GM12878 (cell line): ENCODE measurements around the gene SPTY2D1. TPM values are rescaled to one million over a fixed set of nuclear protein-coding genes. Genes with fewer than 3 reads are reported as not detected.

Experiments
- ATF3 ChIP-seq: IDR thresholded peaks from 2 replicates; pipeline ENCODE4 v1.6.1; 2011; ENCODE audit warnings: low read depth, mild to moderate bottlenecking, low read length, moderate library complexity, borderline replicate concordance; ENCODE audit errors: extremely low read depth
- CEBPZ ChIP-seq: fragments of 150-350 bp; IDR thresholded peaks from 2 replicates; pipeline ENCODE4 v1.6.1; 2016; ENCODE audit warnings: low read depth, low read length
- E2F4 ChIP-seq: IDR thresholded peaks from 2 replicates; pipeline ENCODE4 v1.6.1; 2012; ENCODE audit warnings: low read depth, low read length, improper control_type of control experiment
- ESRRA ChIP-seq: IDR thresholded peaks from 2 replicates; pipeline ENCODE4 v1.6.1; 2012; ENCODE audit warnings: mild to moderate bottlenecking, low read length, improper control_type of control experiment
- FOXK2 ChIP-seq: fragments of 450-650 bp; IDR thresholded peaks from 2 replicates; pipeline ENCODE4 v1.6.1; 2017; ENCODE audit warnings: mild to moderate bottlenecking, moderate library complexity
- HDGF ChIP-seq: fragments of 450-650 bp; IDR thresholded peaks from 2 replicates; pipeline ENCODE4 v1.6.1; 2016; ENCODE audit warnings: antibody characterized with exemption
- KLF5 ChIP-seq: fragments of 450-650 bp; IDR thresholded peaks from 2 replicates; pipeline ENCODE4 v1.6.1; 2014; ENCODE audit warnings: mild to moderate bottlenecking; ENCODE audit not compliant: partially characterized antibody
- MLLT1 ChIP-seq: fragments of 450-650 bp; IDR thresholded peaks from 2 replicates; pipeline ENCODE4 v1.6.1; 2016; ENCODE audit warnings: mild to moderate bottlenecking
- NBN ChIP-seq: fragments of 450-650 bp; IDR thresholded peaks from 2 replicates; pipeline ENCODE4 v1.6.1; 2016
- POU2F2 ChIP-seq: IDR thresholded peaks from 3 replicates; pipeline ENCODE4 v1.6.1; 2011; ENCODE audit warnings: low read depth, mild to moderate bottlenecking, low read length, borderline replicate concordance
- SKIL ChIP-seq: fragments of 450-650 bp; IDR thresholded peaks from 2 replicates; pipeline ENCODE4 v1.6.1; 2017; ENCODE audit warnings: mild to moderate bottlenecking, low read depth, inconsistent platforms; ENCODE audit not compliant: poor library complexity, severe bottlenecking
- SUZ12 ChIP-seq: fragments of 200-600 bp; sonication (generic); IDR thresholded peaks from one replicate; pipeline ENCODE4 v1.6.1; 2018; ENCODE audit warnings: antibody characterized with exemption, mild to moderate bottlenecking; ENCODE audit not compliant: unreplicated experiment
- TCF12 ChIP-seq: IDR thresholded peaks from 2 replicates; pipeline ENCODE4 v1.6.1; 2011; ENCODE audit warnings: low read depth, mild to moderate bottlenecking, low read length
- polyA plus RNA-seq, 11 experiments: library from polyadenylated mRNA; depleted of rRNA in 4 of 11; unstranded in 6 of 11; stranded (reverse) in 5 of 11; fragments of >200 nt; fragmentation: Nextera tagmentation in 4 of 11; fragmentation: Illumina TruSeq in 1 of 11; extraction: Ambion mirVana in 4 of 11; extraction: Trizol in 1 of 11; gene quantifications; 1 replicate in 1 of 11; 2 replicates in 10 of 11; pipeline versions ENCODE4 v1.2.1 to v1.2.3, GENCODE V29; 2011 to 2016; ENCODE audit warnings: inconsistent platforms in 2 of 11, missing spikeins in 2 of 11, low read depth in 1 of 11
- total RNA-seq, 4 experiments: library from RNA; depleted of rRNA in 3 of 4; stranded (reverse); fragments of >200 nt in 3 of 4; fragmentation: Illumina TruSeq in 1 of 4; extraction: Trizol in 1 of 4; gene quantifications; 2 replicates each; pipeline versions ENCODE4 v1.2.1 to v1.2.3, GENCODE V29; 2013 to 2021
- TF ChIP-seq, protein P1 (sequence below): fragments of 450-650 bp; IDR thresholded peaks from 2 replicates; pipeline ENCODE4 v1.6.1; 2017; ENCODE audit warnings: mild to moderate bottlenecking
- TF ChIP-seq, protein P2 (sequence below): IDR thresholded peaks from 2 replicates; pipeline ENCODE4 v1.6.1; 2012; ENCODE audit warnings: low read depth, low read length, improper control_type of control experiment
- TF ChIP-seq, protein P3 (sequence below): IDR thresholded peaks from 2 replicates; pipeline ENCODE4 v1.6.1; 2012; ENCODE audit warnings: low read length, inconsistent platforms

Gene SPTY2D1
- total and polyA plus RNA-seq, 10 of the 15 experiments (the other 5 are each of a cell fraction or from before 2014, with no cell fraction given) = 4.6 to 31.1 (median 15.5) TPM

DNA sequence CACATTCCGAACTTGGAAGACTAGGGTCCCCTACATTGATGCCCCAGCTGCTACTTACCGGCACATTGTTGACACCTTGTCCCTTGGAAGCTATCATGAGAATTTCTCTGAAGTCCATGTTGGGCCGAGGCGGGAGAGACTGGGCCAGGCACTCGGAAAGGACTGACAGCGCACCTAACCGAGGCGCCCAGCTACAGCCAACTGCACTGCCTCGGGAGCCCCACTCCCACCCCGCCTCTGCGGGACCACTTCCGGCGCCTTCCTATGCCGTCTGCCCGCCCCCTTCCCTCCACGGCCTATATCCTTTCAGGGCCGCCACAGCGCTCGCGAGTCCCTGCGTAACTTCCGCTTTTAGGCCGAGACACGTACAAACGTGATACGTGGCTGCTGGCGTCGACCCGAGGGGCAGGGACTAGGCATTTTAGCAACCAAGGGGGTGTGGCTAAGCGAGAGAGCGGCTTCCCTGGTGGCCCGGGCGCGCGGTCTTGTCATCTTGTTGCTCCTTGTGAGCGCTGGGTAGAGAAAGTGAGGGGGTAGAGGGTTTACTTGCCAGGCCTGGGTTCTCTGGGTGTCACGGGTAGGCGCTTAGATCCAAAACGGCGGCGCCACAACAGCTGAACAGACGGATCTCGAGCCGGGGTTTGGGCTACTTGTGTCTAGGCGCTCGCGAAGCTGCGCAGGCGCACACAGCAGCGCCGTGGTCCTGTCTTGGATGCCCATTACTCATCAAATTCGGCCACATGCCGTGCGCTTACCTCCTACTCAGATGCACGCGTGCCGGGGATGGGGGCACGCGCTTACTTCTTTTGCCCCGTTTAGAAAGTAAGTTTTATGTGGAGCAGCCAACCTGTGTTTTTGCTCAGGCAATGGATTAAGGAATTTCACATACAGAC, at the start of gene SPTY2D1 (continued):
- TF ChIP-seq, protein P1, sequence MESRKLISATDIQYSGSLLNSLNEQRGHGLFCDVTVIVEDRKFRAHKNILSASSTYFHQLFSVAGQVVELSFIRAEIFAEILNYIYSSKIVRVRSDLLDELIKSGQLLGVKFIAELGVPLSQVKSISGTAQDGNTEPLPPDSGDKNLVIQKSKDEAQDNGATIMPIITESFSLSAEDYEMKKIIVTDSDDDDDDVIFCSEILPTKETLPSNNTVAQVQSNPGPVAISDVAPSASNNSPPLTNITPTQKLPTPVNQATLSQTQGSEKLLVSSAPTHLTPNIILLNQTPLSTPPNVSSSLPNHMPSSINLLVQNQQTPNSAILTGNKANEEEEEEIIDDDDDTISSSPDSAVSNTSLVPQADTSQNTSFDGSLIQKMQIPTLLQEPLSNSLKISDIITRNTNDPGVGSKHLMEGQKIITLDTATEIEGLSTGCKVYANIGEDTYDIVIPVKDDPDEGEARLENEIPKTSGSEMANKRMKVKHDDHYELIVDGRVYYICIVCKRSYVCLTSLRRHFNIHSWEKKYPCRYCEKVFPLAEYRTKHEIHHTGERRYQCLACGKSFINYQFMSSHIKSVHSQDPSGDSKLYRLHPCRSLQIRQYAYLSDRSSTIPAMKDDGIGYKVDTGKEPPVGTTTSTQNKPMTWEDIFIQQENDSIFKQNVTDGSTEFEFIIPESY = no peak
- peak; percentile 56; the same call in 1 of the 2 replicates for TF ChIP-seq ATF3
- no peak for TF ChIP-seq SKIL
- no peak for TF ChIP-seq E2F4
- TF ChIP-seq SUZ12 = no peak
- peak; percentile 59; the same call in 1 of the 2 replicates for TF ChIP-seq TCF12
- TF ChIP-seq, protein P2, sequence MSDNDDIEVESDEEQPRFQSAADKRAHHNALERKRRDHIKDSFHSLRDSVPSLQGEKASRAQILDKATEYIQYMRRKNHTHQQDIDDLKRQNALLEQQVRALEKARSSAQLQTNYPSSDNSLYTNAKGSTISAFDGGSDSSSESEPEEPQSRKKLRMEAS = peak; percentile 34
- TF ChIP-seq HDGF = peak; percentile 96
- TF ChIP-seq ESRRA = no peak
- TF ChIP-seq NBN = peak; percentile 81; the same call in 1 of the 2 replicates
- peak; percentile 53 for TF ChIP-seq MLLT1
- no peak for TF ChIP-seq KLF5
- TF ChIP-seq CEBPZ = no peak
- no peak for TF ChIP-seq FOXK2
- TF ChIP-seq, protein P3, sequence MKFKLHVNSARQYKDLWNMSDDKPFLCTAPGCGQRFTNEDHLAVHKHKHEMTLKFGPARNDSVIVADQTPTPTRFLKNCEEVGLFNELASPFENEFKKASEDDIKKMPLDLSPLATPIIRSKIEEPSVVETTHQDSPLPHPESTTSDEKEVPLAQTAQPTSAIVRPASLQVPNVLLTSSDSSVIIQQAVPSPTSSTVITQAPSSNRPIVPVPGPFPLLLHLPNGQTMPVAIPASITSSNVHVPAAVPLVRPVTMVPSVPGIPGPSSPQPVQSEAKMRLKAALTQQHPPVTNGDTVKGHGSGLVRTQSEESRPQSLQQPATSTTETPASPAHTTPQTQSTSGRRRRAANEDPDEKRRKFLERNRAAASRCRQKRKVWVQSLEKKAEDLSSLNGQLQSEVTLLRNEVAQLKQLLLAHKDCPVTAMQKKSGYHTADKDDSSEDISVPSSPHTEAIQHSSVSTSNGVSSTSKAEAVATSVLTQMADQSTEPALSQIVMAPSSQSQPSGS = no peak
- TF ChIP-seq POU2F2 = peak; percentile 72; the same call in 2 of the 3 replicates
